ELF-1 (cell line): ENCODE measurements around the gene MMP15.

Experiments used
- DNase-seq: peaks from one replicate; pipeline ENCODE4 v3.0.0-alpha.2; 2016; ENCODE audit warnings: low read depth, low spot score

Gene MMP15

GRCh38 chr16:58035356-58036170 is 10.0 kb downstream of the MMP15 start:
- DNase-seq, result no peak

- DNase-seq, result no peak
Observed at GRCh38 chr16:58036943-58037342, 11.4 kb downstream of the MMP15 start.

DNA sequence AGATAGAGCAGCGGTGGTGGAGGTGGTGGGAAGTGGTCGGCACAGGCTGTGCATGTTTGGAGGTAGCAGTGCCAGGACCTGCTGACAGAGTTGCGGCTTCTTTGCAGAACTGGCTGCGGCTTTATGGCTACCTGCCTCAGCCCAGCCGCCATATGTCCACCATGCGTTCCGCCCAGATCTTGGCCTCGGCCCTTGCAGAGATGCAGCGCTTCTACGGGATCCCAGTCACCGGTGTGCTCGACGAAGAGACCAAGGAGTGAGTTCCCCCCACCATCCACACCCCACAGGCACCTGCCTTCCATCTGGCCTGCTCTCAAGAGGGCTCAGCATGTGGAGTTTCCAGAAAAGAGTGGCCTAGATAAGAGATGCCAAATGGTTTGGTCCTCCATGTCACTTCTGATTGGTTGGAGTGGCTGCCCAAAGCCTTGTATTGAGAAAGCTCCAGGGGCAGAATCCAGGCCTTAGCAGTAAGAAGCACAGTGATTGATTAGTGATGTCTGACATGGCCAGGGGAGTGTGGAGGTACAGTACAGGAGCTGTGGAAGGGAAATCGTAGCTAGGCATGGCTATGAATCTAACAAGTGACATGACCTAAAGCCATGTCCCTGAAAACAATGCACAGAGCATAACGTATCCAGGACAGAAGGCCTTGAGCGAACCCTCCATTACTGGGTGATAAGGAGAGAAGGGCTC is 12.0 kb downstream of the MMP15 start:
- DNase-seq, result no peak

- DNase-seq, result no peak
Observed at GRCh38 chr16:58038219-58038641, 12.7 kb downstream of the MMP15 start.

DNA sequence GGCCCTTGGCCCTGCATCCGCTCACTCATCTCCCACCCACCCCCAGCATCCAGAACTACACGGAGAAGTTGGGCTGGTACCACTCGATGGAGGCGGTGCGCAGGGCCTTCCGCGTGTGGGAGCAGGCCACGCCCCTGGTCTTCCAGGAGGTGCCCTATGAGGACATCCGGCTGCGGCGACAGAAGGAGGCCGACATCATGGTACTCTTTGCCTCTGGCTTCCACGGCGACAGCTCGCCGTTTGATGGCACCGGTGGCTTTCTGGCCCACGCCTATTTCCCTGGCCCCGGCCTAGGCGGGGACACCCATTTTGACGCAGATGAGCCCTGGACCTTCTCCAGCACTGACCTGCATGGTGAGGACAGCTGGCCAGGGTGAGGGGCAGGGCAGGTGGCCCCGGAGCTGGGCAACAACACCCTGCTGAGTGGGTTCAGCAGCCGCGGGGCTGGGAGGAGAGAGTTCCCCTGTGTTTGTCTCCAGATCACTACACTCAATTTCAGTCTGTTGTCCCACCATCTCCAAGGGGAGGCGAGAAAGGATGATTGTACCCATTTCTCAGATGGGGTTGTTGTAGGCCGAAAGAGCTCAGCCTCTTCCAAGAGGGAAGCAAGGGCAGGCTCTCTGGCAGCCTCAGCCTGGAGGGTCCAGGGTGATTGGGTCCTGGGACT is 14.4 kb downstream of the MMP15 start:
- DNase-seq, result no peak

DNA sequence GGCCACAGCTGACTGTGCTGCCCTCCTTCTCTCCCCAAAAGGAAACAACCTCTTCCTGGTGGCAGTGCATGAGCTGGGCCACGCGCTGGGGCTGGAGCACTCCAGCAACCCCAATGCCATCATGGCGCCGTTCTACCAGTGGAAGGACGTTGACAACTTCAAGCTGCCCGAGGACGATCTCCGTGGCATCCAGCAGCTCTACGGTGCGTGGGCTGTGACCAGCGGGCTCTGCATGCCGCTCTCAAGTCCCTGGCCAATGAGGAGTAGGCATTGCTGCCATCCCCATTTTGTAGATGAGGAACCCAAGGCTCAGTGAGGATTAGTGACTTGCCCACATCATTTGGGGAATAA is 14.9 kb downstream of the MMP15 start:
- no peak for DNase-seq

DNA sequence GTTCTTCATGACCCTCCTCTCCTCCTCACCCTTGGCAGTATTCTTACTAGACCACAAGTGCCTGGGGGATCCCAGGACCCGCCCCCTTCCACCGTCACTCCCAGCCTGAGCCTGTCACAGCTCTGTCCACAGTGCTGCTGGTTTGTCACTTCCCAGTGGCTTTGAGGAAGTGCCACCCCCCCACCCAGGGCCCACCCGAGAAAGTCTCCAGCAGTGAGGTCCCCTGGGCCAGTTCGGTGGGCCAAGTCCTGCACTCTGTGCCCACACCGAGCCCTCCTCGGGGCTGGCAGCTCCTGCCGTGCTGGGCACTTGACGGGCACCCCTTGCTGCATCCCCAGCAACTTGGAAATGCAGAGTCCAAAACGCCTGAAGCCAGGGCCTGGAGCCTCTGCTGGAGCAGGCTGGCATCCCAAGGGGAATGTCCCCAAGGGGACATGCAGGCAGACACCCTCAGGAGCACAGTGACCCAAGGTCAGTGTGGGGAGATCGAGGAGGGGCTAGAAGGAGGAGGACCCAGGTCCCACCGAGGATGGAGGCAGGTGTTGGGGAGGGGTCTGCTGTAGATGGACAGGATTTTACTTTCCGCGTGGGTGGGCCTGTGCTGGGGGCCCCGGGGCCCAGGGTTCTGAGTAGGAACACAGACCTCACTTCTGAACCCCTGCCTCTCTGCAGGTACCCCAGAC is 15.5 kb downstream of the MMP15 start:
- DNase-seq, result no peak

DNA sequence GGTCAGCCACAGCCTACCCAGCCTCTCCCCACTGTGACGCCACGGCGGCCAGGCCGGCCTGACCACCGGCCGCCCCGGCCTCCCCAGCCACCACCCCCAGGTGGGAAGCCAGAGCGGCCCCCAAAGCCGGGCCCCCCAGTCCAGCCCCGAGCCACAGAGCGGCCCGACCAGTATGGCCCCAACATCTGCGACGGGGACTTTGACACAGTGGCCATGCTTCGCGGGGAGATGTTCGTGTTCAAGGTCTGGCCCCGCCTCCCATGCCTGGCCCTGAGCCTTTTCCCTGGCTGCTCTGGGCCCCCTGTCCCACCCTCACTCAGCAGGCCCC is 16.0 kb downstream of the MMP15 start:
- no peak for DNase-seq

DNA sequence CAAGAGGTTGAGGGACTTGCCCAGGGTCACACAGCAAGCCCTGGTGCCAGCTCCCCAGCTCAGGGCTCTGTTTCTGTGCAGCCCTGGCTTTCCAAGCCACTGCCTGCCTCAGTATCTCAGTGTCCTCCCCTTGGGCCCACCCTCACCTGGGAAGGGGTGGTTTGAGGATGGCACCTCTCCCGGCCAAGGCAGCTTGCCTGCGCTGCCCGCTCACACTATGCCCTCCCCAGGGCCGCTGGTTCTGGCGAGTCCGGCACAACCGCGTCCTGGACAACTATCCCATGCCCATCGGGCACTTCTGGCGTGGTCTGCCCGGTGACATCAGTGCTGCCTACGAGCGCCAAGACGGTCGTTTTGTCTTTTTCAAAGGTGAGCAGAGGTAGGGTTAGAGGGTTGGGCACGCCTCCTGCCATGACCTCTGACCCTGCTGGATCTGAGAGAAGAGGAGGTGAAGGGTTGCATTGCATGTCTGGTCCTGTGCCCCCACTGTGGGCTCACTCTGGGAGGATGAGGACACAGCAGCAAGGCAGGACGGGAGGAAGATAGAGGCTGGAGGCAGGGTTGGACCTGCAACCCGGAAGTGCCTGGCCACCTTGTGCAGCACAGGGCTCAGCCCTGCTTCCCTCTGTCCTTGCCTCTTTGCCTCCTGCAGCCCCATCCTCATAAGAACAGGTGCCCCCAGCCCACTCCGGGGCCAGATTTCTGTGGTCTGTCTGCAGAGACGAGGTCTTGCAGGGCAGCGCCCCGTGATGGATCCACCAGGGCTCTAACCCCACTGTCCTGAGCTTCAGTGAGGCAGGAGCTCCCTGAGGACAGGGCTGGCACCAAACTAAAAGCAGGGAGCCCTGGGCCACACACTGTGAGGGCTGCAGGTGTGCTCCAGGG is 16.7 kb downstream of the MMP15 start:
- no peak for DNase-seq

DNA sequence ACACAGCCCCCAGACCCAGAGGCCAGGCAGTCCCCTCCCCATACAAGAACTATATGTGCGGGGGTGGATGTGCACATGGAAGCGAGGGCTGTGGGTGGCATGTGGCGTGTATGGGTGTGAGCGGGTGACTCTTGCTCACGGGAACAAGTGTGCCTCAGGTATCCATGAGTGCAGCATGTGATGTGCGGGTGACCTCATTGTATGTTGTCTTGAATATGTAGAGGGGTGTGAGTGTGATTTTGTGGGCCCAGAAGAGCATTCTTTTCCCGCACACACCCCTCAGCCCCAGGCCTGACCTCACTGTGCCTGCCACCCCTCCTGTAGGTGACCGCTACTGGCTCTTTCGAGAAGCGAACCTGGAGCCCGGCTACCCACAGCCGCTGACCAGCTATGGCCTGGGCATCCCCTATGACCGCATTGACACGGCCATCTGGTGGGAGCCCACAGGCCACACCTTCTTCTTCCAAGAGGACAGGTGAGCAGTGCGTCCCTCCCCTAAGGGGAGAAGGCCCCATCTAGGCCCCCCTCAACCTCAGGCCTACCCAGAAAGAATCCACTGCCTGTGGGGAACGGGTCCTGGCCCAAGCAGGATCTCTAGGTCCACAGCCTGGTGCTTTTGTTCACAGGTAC is 17.4 kb downstream of the MMP15 start:
- DNase-seq, result no peak

GRCh38 chr16:58043571-58044155 is 18.1 kb downstream of the MMP15 start:
- DNase-seq, result no peak

DNA sequence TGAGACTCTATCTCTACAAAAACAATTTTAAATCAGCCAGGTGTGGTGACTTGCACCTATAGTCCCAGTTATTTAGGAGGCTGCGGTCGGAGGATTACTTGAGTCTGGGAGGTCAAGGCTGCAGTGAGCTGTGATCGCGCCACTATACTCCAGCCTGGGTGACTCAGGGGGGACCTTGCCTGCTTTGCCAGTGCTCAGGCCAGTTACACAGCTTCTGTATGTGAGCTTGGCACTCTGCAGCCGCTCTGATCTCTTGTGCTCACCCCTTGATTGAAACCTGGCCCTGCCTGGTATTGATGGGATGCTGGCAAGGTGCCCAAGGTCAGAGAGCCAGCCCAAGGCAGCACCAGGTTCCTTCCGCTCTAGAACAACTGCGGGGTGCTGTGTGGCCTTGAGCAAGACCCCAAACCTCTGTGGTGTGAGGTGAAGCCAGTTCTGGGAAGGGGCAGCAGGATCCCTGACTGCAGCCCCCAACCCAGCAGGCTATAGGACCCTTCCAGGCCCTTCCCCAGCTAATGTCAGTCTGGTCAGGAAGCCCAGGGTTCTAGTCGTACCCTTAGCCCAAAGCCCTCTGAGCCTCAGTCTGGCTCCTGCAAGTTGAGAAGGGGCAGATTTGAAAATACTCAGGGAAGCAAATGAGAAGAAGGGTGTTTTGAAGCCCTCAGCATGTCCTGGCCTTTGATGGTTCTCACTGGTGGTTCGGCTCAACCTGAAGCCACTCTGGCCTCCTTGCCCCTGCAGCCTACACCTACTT is 18.9 kb downstream of the MMP15 start:
- DNase-seq, result no peak

- no peak for DNase-seq
Observed at GRCh38 chr16:58045096-58045495, 19.5 kb downstream of the MMP15 start.

- no peak for DNase-seq
Observed at GRCh38 chr16:58046054-58046881, 20.7 kb downstream of the MMP15 start.

- no peak for DNase-seq
Observed at GRCh38 chr16:58046936-58047335, 21.4 kb downstream of the MMP15 start.

- DNase-seq, result peak; percentile 78
Observed at GRCh38 chr16:58047557-58048348, 22.2 kb downstream of the MMP15 start.

GRCh38 chr16:58048494-58049231 is 23.1 kb downstream of the MMP15 start:
- no peak for DNase-seq
